Hematopoietic multipotent progenitor cell treated with erythropoietin and hydrocortisone succinate and interleukin-3 and kit ligand, for 17 days (in vitro differentiated cells): ENCODE results near the gene OVOL3.
"Not testable (repeated sequence)": the region's sequence is repeated elsewhere in the genome, so short reads cannot be mapped to it uniquely, and the experiment has no call there.

ENCODE experiments used
- DNase-seq: peaks from one replicate; pipeline ENCODE4 v3.0.0-alpha.2; 2015; ENCODE audit warnings: low spot score

Gene OVOL3

GRCh38 chr19:36131221-36131620 lies 20.3 kb downstream of the OVOL3 start:
- DNase-seq = not testable (repeated sequence)

DNA sequence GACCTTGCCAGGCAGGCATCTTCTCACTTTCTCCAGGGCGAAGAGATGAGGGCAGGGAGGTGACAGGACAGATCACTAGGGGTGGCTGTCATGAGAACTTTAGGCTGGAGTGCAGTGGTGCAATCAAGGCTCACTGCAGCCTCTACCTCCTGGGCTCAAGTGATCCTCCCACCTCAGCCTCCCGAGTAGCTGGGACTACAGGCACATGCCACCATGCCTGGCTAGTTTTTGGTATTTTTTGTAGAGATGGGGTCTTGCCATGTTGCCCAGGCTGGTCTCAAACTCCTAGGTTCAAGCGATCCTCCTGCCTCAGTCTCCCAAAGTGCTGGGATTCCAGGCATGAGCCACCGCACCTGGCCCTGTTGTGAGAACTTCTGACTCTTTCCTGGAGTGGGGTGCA lies 23.9 kb downstream of the OVOL3 start:
- DNase-seq = not testable (repeated sequence)

DNA sequence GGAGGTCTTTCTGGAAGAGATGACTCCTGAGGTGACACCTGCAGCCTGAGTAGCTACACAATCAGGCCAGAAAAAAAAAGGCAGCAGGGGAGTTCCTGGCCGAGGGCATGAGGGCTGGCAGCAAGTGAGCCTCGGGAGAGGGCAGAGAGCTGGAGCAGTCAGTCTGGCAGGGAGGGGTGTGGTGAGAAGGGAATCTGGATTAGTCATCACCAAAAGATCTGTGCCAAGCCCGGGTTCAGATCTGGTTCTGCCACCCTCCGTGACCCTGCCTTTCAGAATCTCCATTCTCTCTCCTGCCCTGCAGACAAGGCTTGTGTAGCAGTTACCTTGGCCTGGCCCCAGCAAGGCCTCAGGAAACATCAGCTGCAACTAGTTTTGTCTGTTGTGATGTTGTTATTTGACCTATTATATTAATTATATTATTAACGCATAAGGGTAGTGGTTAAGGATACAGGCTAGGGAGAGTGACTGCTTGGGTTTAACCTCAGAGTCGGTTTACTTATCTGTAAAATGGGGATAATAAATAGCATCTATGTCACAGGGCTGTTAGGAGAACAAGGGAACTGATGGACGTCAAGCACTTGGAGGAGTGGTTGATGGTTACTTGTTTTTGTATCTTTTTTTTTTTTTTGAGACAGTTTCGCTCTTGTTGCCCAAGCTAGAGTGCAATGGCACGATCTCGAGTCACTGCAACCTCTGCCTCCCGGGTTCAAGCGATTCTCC lies 26.2 kb downstream of the OVOL3 start:
- peak; percentile 70 for DNase-seq

DNA sequence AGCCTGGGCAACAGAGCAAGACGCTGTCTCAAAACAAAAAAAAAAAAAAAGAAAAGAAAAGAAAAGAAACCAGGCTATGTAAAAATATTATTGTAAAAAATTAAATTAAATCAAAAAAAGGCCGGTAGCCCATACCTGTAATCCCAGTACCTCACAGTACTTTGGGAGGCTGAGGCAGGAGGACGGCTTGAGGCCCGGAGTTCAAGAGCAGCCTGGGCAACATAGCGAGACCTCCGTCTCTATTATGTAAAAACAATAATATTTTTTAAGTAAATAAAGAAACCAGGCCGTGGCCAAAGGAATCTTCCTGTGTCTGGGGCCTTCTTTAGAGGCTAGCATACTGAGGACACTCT lies 28.2 kb downstream of the OVOL3 start:
- DNase-seq = no peak

- DNase-seq = peak; percentile 98
These were observed 28.7 kb downstream of the OVOL3 start, which contains the start of gene CAPNS1 for GRCh38 chr19:36139473-36140303. CAPNS1 (plus strand) TSS chr19:36140066; CDS start chr19:36141012, 946 bp downstream.

DNA sequence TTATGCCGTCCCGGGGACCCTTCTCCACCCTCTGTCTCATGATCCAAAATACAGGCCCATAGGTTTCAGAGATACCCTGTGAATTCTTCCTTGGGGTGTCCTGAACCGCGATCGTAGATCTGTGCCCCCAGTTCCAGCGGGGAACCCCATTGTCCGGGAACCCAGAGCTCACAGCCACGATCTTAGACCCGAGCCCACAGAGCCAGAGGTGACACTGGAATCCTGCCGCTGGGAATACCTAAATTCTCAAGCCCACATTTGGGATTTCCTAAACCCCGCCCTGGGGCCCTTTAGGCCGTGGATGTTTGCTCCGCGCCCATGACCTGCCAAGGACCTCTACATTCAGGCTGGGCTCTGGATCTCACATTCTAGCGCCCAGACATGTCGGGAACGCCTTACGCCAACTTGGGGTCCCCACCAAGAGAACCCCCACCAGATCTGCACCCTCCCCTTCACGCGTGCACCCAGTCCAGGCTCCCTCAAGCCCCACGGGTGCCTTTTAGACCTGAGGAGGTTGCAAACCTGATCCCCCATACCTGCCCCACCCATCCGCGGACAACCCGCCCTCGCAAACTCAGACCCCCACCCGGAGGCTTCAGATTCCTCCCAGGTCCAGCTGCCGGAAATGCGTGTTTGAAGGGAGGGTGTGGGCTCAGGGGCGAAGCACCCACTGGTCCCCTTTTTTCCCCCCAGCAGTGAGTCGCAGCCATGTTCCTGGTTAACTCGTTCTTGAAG lies 29.5 kb downstream of the OVOL3 start:
- peak; percentile 64 for DNase-seq

DNA sequence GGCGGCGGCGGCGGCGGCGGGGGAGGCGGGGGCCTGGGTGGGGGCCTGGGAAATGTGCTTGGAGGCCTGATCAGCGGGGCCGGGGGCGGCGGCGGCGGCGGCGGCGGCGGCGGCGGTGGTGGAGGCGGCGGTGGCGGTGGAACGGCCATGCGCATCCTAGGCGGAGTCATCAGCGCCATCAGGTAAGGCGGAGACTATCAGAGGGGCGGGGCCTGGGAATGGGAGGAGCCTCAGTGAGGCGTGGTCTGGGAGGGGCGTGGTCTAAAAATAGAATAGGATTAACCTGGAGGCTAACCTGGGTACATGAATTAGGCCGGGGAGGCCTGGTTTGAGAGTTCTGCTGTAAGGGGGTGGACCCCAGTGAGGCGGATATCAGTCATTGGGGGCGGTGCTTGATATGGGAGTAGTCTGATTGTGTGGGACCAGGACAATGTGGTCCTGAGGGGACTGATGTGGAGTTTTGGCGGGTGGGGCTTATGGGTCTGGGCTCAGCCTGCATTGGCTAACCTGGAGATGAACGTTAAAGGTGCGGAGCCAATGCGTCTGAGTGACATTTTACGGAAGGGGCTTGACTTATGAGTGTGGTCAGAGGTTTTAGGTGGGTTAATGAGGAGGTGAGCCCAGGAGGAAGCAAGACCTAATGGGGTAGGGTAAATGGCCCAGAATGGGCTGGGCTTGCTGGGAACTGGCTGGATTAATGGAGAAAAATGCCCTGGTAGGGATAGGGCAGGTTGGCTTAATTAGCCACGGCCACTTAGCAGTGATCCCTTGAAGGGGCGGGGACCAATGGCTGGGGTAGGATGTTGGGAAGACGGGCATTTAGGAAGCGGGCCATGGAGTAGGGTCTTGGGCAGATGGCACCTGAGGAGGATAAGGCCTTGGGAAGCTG lies 30.3 kb downstream of the OVOL3 start:
- DNase-seq = peak; percentile 91

DNA sequence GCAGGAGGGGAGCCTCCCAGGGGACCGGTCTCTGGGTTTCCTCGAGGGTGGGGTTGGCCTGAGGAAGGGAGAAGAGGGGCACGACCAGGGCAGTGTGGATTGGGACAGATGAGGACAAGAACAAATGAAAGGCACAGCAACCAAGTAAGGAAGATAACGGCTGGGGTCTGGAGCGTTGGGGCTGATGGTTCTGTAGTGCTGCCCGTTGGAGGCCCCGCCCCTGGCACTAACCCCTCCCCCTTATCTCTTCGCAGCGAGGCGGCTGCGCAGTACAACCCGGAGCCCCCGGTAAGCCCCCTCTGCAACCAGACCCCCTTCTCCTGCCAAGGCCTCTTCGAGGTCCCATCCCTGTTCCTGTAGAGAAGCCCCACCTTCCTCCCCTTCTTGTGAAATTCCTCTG lies 31.1 kb downstream of the OVOL3 start:
- DNase-seq = no peak

GRCh38 chr19:36142496-36142895 lies 31.6 kb downstream of the OVOL3 start:
- DNase-seq = no peak

DNA sequence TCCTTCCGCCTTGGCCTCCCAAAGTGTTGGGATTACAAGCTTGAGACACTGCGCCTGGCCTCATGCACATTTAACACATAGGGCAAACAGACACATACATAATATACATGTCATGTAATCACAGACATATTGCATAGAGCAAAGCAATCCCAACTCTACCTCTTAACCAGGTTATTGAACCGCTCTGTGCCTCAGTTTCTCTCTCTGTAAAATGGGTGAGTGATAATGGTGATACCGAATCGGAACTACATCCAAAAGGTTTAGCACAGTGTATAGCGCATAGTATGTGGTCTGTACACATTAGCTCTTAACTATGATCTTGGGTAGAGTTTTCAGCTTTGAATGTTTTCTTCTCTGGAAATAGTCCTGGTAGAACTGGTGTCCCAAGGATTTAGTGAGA lies 33.7 kb downstream of the OVOL3 start:
- DNase-seq = no peak

DNA sequence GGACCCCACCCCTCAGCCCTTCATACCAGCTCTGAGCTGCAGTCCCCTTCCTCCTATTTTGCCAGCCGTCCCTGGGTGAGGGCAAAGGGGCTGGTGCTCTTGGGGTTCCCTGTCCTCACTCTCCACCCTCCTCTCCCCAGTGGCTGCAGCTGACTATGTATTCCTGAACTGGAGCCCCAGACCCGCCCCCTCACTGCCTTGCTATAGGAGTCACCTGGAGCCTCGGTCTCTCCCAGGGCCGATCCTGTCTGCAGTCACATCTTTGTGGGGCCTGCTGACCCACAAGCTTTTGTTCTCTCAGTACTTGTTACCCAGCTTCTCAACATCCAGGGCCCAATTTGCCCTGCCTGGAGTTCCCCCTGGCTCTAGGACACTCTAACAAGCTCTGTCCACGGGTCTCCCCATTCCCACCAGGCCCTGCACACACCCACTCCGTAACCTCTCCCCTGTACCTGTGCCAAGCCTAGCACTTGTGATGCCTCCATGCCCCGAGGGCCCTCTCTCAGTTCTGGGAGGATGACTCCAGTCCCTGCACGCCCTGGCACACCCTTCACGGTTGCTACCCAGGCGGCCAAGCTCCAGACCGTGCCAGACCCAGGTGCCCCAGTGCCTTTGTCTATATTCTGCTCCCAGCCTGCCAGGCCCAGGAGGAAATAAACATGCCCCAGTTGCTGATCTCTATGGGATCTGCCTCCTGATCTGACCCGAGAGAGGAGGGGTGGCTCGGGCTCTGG lies 38.9 kb downstream of the OVOL3 start:
- DNase-seq = no peak

GRCh38 chr19:36150586-36150985 lies 39.6 kb downstream of the OVOL3 start:
- no peak for DNase-seq

- no peak for DNase-seq
These were observed 40.4 kb downstream of the OVOL3 start for GRCh38 chr19:36151144-36152018.

DNA sequence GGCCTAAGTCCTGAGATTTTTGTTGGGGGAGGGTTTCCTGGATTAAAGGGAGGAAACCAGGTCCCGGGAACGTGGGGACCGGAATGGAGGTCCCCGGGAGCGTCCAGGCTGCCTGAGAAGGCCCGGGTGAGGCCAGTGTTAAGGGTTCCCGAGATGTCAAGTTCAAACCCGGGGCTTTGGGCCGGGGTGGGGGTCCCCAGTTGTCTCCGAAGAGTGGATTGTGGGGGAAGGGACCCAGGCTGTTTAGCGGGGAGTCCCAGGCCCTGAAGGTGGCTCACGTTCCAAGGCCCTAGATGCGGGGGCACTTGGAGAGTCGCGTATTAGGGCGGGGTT lies 41.0 kb downstream of the OVOL3 start:
- DNase-seq = no peak

GRCh38 chr19:36152352-36153091 lies 41.6 kb downstream of the OVOL3 start, which contains the start of gene COX7A1:
COX7A1 (minus strand) TSS chr19:36152447; CDS start chr19:36152407, 40 bp downstream.
- DNase-seq = no peak

DNA sequence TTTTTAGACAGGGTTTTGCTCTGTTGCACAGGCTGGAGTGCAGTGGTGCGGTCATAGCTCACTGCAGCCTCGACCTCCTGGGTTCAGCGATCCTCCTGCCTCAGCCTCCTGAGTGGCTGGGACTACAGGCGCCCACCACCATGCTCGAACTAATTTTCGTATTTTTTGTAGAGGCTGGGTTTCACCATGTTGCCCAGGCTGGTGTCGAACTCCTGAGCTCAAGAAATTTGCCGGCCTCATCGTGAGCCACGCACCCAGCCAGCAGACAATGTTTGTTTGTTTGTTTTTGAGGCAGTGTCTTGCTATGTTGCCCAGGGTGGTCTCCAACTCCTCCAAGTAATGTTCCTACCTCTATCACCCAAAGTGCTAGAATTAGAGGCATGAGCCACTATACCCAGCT lies 42.2 kb downstream of the OVOL3 start:
- DNase-seq = no peak

GRCh38 chr19:36160821-36161596 lies 50.1 kb downstream of the OVOL3 start:
- DNase-seq = no peak
